T-helper 22 cell (primary cell): ENCODE measurements around the gene UBE2QL1.

Experiments used
- DNase-seq: peaks from one replicate; pipeline ENCODE4 v3.0.0-alpha.2; 2020; ENCODE audit warnings: low read depth

UBE2QL1 gene

DNA sequence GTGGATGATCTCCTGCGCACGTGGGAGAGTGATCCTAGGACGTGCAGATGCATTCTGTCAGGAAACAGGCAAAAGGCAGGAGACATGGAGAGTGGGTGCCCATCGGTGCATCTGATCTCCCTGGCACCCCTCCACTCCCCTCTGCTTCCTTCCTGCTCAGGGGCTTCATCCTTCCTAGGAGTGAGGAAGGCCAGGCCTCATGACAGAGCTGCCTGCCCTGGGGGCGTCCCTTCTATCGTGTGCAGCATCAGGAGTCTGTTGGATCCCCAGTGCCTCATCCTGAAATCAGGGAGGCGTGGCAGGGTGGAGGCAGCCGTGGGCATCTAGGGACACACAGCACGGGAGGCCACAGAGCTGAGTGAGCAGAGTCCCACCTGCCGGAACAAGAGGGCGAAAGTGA lies 30.1 kb downstream of the UBE2QL1 start:
- DNase-seq: no peak

GRCh38 chr5:6480133-6481051 lies 31.7 kb downstream of the UBE2QL1 start:
- DNase-seq: no peak

DNA sequence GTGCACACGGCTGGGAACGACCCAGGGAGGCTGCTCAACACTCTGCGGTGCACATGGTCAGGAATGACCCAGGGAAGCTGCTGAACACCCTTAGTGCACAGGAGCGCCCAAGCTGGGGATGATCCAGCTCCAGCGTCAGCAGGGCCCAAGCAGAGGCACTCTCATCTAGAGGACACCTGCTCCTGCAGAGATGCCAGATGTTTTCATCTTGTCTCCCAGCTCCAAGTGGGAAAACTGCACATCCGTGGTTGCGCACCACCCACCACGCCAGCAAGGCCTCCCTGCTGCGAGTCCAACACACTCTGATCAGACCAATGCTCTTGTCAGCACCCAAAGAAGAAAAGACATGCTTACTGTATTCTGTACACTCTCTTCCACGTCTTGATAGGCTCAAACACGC lies 34.1 kb downstream of the UBE2QL1 start:
- DNase-seq: no peak

DNA sequence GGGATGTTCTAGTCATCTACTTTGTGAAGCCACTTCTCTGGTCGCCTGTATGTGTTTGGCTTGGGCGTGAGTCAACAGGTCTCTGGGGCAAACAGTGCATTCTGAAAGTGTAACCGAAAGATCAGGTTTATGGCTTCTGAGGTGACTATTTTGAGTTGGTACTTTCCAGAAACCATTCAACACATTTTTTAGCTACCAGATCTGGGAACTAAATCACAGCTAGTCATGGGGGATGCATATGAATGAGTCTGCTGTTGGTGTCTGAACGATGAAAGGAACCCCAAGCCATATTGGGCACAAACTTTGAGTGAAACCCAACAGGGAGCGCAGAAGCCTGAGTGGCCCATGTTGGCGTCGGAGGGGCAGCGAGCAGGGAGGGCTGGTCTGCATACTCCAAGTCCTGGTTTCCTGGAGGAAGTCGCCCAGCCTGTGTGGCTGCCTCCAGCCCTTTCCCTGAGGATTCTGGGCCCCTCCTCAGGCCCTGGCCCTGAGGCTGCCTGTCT lies 35.3 kb downstream of the UBE2QL1 start:
- no peak for DNase-seq

DNA sequence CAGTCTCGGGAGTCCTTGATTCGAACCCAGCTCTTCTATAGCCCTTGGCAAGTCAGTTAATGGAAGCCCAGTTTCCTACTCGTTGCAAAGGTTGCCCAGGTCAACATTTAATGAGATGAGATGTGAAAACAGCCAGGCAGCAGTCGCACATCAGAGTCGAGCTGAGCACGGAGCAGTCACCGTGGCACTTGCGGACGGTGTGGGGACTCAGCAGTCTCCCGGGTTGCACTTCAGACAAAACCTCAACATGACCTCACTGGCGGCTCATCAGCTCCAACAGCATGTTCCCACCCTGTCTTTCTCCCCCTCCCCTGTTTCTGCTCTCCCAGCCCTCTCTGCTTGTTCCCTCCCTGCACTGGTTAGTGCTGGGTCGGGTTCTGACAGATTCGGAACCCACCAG lies 35.8 kb downstream of the UBE2QL1 start:
- DNase-seq: no peak

GRCh38 chr5:6484899-6485298 lies 36.2 kb downstream of the UBE2QL1 start:
- DNase-seq: no peak

- DNase-seq: no peak
Observed at GRCh38 chr5:6485441-6485840, 36.8 kb downstream of the UBE2QL1 start.

- DNase-seq: no peak
Observed at GRCh38 chr5:6486074-6486473, 37.4 kb downstream of the UBE2QL1 start.

DNA sequence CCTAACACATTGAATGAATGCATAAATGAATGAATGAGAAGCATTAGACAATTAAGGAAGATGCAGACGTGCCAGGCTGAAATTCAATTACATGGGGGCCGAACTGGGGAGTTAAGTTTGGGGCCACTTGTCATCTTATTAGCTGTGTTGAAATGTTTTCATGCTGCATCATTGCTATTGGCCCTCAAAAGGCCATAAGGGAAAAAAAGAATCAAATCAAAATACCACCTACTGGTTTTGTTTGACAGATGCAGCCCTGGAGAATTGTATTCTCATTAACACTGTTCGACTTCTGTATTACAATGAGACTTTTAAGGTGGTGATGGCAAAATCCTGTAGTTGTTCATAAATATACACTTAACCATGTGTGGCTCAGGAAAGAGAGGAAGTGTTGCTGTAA lies 38.4 kb downstream of the UBE2QL1 start:
- no peak for DNase-seq

- DNase-seq: no peak
Observed at GRCh38 chr5:6488021-6488420, 39.4 kb downstream of the UBE2QL1 start.

GRCh38 chr5:6489643-6490185 lies 41.1 kb downstream of the UBE2QL1 start:
- DNase-seq: no peak

DNA sequence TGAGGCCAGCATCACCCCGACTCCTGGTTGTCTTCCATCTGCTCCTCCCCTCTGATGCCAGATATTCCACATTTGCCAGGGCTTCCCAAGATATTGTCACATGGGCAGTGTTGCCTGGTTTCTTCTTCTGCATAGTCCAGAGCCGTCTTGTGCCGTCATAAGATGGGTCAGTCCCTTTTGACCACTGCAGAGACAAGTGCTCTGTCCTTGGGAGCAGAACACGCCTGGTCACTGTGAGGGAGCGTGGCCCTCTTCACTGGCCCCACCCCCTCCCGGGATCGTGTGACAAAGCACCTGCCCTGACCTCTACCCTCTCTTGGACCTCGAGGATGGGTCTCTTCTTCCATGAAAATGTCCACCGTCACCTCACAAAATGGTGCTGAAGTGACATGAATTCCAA lies 41.6 kb downstream of the UBE2QL1 start:
- DNase-seq: no peak

DNA sequence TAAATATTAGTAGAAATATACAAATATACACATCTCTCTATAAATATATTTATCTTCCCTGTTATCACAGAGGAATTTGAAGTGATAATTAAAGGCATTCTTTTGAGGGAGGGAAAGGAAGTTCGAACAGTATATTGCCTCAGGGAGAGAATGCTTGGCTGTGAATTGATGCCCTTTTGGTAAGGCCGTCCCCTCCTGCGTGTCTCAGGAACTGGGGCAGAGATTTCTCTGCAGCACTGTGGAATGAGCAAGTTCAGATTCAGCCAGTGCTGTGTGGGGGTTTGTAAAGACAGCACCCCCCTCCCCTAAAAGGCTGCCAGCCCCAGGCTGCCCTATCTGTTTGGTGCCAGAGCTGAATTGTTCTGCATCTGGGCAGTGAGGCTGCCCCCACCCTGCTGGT lies 42.0 kb downstream of the UBE2QL1 start:
- no peak for DNase-seq

GRCh38 chr5:6491196-6491918 lies 42.7 kb downstream of the UBE2QL1 start:
- DNase-seq: no peak

DNA sequence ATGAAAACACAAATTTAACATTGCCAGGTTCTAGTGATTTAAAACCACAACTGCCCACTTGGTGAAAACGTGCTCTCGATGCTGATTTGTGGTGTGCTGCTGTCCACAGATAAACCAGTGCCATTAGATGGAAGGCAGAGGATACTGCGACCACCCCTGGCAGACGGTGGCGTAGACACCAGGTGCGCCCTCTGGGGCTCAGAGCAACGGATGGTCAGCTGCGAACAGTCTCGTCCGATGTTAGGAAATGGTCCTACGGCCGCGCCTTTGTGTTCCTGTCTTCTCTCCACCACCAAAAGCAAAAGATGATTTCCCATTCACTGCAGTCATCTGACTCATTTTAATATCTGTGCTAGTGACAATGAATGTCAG lies 43.2 kb downstream of the UBE2QL1 start:
- no peak for DNase-seq

DNA sequence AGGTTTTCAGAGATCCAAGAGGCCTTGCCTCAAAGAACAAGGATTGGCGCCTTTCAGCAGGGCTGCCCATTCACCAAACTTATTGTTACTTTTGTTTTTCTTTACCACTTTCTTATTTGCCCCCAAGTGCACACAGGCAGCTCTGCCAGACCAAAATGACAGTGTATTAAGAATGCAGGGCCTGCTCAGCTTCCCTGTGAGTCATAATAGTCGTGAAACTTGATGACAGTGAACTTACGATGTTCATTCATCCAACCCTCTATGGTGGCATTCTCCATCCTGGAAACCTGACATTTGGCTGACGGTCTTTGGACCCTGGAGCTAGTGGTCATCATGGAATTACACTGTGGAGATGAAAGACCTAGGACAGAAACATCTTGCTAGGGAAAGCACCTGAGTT lies 44.3 kb downstream of the UBE2QL1 start:
- no peak for DNase-seq

DNA sequence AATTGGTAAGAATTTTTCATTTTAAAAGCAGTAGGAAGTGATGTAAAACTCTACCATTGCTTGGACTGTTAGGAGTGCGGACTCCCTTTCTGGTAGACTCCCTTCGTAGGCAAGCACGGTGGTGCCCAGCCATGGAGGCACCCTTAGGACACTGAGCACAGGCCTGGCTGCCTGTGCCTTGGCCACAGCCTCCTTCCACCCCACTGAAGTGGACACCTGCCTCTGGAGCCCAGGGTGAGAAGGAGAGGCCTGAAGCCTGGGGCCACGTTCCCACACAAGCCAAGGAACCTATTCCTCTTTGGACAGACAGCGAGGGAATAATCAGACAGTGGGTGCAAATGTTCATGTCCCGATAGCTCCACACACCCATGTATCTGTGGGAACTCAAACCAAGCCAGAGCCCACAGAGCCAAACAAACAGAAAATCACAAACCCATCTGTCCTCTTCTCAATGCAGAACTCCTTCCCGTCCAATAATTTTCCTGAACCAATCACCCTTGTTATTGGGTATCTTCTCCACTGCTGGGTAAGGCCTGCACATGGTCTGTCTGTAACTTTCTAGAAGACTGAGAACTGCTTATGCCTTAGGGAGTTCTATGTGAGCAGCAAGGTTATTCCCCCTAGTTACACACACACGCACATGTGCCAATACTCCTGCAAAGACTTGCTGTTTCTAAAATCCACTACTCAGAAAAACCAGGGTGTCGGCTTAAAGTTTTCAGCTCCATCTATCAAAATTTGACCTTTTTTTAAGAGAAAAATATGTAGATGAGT lies 45.2 kb downstream of the UBE2QL1 start:
- no peak for DNase-seq

DNA sequence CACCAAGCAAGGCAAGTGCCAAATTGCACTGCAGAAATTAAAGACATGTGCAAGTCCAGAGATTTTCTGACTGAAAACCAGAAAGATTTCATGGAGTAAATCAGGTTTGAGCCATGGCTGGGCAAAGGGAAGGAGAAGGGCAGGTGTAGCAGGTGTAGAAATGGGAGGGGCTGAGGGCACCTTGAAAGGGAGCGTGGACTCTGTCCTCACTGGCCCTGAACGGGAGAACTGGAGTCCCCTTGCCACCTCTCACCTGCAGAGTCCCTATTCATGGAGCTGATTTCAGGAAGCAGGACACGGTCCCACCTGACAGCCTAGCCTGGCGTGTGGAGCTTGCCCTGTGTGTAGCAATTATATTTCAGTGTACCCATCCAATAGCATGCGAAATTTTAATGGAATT lies 46.3 kb downstream of the UBE2QL1 start:
- DNase-seq: no peak

GRCh38 chr5:6495433-6496206 lies 47.0 kb downstream of the UBE2QL1 start:
- no peak for DNase-seq

- DNase-seq: no peak
Observed at GRCh38 chr5:6496207-6496584, 47.5 kb downstream of the UBE2QL1 start.

GRCh38 chr5:6496636-6497035 lies 48.0 kb downstream of the UBE2QL1 start:
- no peak for DNase-seq
